ENCODE measurements around the gene NOSTRIN. TPM values are rescaled to one million over a fixed set of nuclear protein-coding genes. Genes with fewer than 3 reads are reported as not detected.
A peak's percentile ranks its signal among the peaks of the same experiment; 100 is the strongest.

Gene NOSTRIN
- total RNA-seq: 10 to 100 TPM in 1 of 2 donors, 1 to 10 TPM in 1; 5.3 to 18.3 TPM

- Histone ChIP-seq H3K9me3 (no peaks in the 10 kb centered on the region), H3K36me3 (no peaks in the 10 kb centered on the region), H3K27ac (no peak within 1 kb of the TSS), H3K4me1 (ENCODE audit: control insufficient read depth in 1 of 2, low read depth in 2 of 2) (no peaks in the 10 kb centered on the region), H3K4me3 (peak within 1 kb of the TSS; percentile 28), H3K27me3 (replicated peaks; ENCODE audit: insufficient read depth) (no peaks in the 10 kb centered on the region)
- DNase-seq (ENCODE audit: low spot score): no peak
- TF ChIP-seq CTCF (IDR thresholded peaks at IDR 0.05): no peak
- ATAC-seq (ENCODE audit: insufficient number of reproducible peaks, low FRiP score, low read depth): no peak
Observed at GRCh38 chr2:168801961-168802858, at the start of gene NOSTRIN. Gene NOSTRIN, plus strand, starts transcription at chr2:168802637. Its CDS starts 10 bp downstream, at chr2:168802647.

- ATAC-seq (ENCODE audit: insufficient number of reproducible peaks, low FRiP score, low read depth) (no peak), DNase-seq (ENCODE audit: low spot score) (no peak)
- Histone ChIP-seq H3K27ac (no peak overlapping the region), H3K36me3 (no peaks in the 10 kb centered on the region), H3K9me3 (no peaks in the 10 kb centered on the region), H3K27me3 (replicated peaks; ENCODE audit: insufficient read depth) (no peaks in the 10 kb centered on the region), H3K4me1 (ENCODE audit: control insufficient read depth in 1 of 2, low read depth in 2 of 2) (peaks cover 0 to 6% of the 10 kb centered on the region in 2 donors), H3K4me3 (no peak overlapping the region)
- no peak for TF ChIP-seq CTCF (IDR thresholded peaks at IDR 0.05)
Observed at GRCh38 chr2:168753765-168754329, 48.6 kb upstream of the NOSTRIN start.

- Histone ChIP-seq H3K27ac (no peak overlapping the region), H3K36me3 (no peaks in the 10 kb centered on the region), H3K27me3 (replicated peaks; ENCODE audit: insufficient read depth) (no peaks in the 10 kb centered on the region), H3K4me1 (ENCODE audit: control insufficient read depth in 1 of 2, low read depth in 2 of 2) (peaks cover 0 to 6% of the 10 kb centered on the region in 2 donors), H3K4me3 (no peak overlapping the region), H3K9me3 (no peaks in the 10 kb centered on the region)
- ATAC-seq (ENCODE audit: insufficient number of reproducible peaks, low FRiP score, low read depth): no peak
- no peak for DNase-seq (ENCODE audit: low spot score)
- no peak for TF ChIP-seq CTCF (IDR thresholded peaks at IDR 0.05)
Observed at GRCh38 chr2:168757223-168757622, 45.2 kb upstream of the NOSTRIN start.

GRCh38 chr2:168758970-168759820, 43.2 kb upstream of the NOSTRIN start:
- Histone ChIP-seq H3K4me3 (no peak overlapping the region), H3K4me1 (ENCODE audit: control insufficient read depth in 1 of 2, low read depth in 2 of 2) (peaks cover 0 to 6% of the 10 kb centered on the region in 2 donors), H3K27me3 (replicated peaks; ENCODE audit: insufficient read depth) (no peaks in the 10 kb centered on the region), H3K9me3 (no peaks in the 10 kb centered on the region), H3K27ac (no peak overlapping the region), H3K36me3 (no peaks in the 10 kb centered on the region)
- ATAC-seq (ENCODE audit: insufficient number of reproducible peaks, low FRiP score, low read depth): no peak
- TF ChIP-seq CTCF (IDR thresholded peaks at IDR 0.05): peak; percentile 42
- DNase-seq (ENCODE audit: low spot score): no peak

GRCh38 chr2:168765401-168765800, 37.0 kb upstream of the NOSTRIN start:
- no peak for TF ChIP-seq CTCF (IDR thresholded peaks at IDR 0.05)
- H3K4me1 ChIP-seq (ENCODE audit: control insufficient read depth in 1 of 2, low read depth in 2 of 2): no peaks in the 10 kb centered on the region
- no peak overlapping the region for H3K4me3 ChIP-seq
- ATAC-seq (ENCODE audit: insufficient number of reproducible peaks, low FRiP score, low read depth) (no peak), DNase-seq (ENCODE audit: low spot score) (no peak)
- H3K27me3 ChIP-seq (replicated peaks; ENCODE audit: insufficient read depth): no peaks in the 10 kb centered on the region
- no peak overlapping the region for H3K27ac ChIP-seq
- no peaks in the 10 kb centered on the region for H3K36me3 ChIP-seq
- no peaks in the 10 kb centered on the region for H3K9me3 ChIP-seq

All from thoracic aorta (tissue), 2 donors.